Activated CD4-positive, alpha-beta memory T cell treated with anti-CD3 and anti-CD28 coated beads for 36 hours (primary cell): Measurements from ENCODE around the gene LAS1L. TPM values are rescaled to one million over a fixed set of nuclear protein-coding genes. Genes with fewer than 3 reads are reported as not detected.
"Not testable (repeated sequence)": the region's sequence is repeated elsewhere in the genome, so short reads cannot be mapped to it uniquely, and the experiment has no call there.

Experiments used
- CTCF ChIA-PET: fragments of 350-600 bp; sonication (Branson Sonifier 250); formaldehyde crosslinking; loops from one replicate; lab custom pipeline; 2021; ENCODE audit warnings: antibody characterized with exemption, inconsistent platforms; lab: Charles Lee
- POLR2A ChIA-PET: fragments of 350-600 bp; sonication (Branson Sonifier 250); formaldehyde crosslinking; loops from one replicate; lab custom pipeline; 2021; ENCODE audit warnings: antibody characterized with exemption; lab: Charles Lee
- DNase-seq: peaks from one replicate; pipeline ENCODE4 v3.0.0-alpha.2; 2020
- H3K27ac Mint-ChIP-seq: one replicate; pipeline ENCODE4 v1.8.0; 2021; ENCODE audit warnings: mixed read lengths
- H3K27me3 Mint-ChIP-seq: one replicate; pipeline ENCODE4 v1.8.0; 2021; ENCODE audit warnings: mixed read lengths
- H3K36me3 Mint-ChIP-seq: one replicate; pipeline ENCODE4 v1.8.0; 2021; ENCODE audit warnings: mixed read lengths
- H3K4me1 Mint-ChIP-seq: one replicate; pipeline ENCODE4 v1.8.0; 2021; ENCODE audit warnings: low read depth, mixed read lengths
- H3K4me3 Mint-ChIP-seq: one replicate; pipeline ENCODE4 v1.8.0; 2021; ENCODE audit warnings: mild to moderate bottlenecking, mixed read lengths
- H3K9me3 Mint-ChIP-seq: one replicate; pipeline ENCODE4 v1.8.0; 2021; ENCODE audit warnings: mixed read lengths
- intact Hi-C: fragments of 100-400 bp; cut with micrococcal nuclease; formaldehyde crosslinking; loops from one replicate; pipeline ENCODE4 v1.15.1; 2023
- total RNA-seq, 2 experiments: library from RNA; stranded (reverse); gene quantifications; one replicate each; pipeline ENCODE4 v1.2.3, GENCODE V29; 2021

Gene LAS1L
- total RNA-seq, 2 experiments from 2014 or later = 56.7 to 57.9 TPM

DNA sequence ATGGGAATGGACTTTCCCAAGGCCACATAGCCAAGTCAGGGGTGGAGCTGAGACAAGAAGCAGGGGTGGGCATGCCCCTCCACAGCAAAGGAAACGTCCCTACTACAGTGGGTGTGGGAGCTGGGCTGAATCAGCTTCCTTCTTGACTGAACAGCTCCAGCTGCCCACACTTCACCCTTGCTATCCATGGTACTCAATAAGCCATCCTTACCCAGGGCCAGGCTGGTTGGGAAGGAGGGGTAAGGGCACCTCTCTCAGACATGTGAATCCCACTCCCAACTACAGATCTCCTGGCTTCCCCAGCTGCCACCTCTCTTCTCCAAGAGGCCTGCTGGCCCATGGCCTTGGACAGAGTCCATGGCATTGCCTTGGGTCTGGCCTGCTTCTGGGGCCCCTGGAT lies 21.0 kb downstream of the LAS1L start:
- no peak overlapping the region for H3K27ac Mint-ChIP-seq
- no peak overlapping the region for H3K4me3 Mint-ChIP-seq
- ChIA-PET POLR2A (no interaction called here), CTCF (interaction anchor here (0.7 kb wide), 1 partner anchor 13 kb away, joined by 3 read pairs; no protein-coding TSS in a partner anchor)
- H3K9me3 Mint-ChIP-seq = no peaks in the 10 kb centered on the region
- DNase-seq = no peak
- intact Hi-C loops = no loop called here
- no peaks in the 10 kb centered on the region for H3K4me1 Mint-ChIP-seq
- no peaks in the 10 kb centered on the region for H3K27me3 Mint-ChIP-seq
- no peaks in the 10 kb centered on the region for H3K36me3 Mint-ChIP-seq

DNA sequence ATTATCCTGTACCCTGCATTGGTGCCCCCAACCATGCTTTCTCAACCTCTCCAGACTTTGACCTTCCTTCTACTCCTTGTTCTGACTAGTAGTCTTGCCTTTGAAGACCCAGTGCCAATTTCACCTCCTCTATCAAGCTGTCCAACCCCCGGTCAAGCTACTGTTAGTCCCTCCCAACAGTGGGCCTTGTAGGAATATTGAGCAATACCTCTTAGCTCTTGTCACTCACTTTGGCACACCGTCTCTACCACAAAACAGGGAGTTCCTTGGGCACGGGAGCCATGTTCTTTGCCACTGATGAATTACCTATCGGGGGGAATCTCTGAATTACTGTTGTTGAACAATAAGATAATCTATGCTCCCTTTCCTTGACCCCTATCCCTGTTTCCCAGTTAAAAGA lies 25.2 kb downstream of the LAS1L start:
- CTCF ChIA-PET = no interaction called here
- peaks cover 7% of the 10 kb centered on the region for H3K36me3 Mint-ChIP-seq
- intact Hi-C loops = no loop called here

GRCh38 chrX:65508851-65509250 lies 25.7 kb downstream of the LAS1L start:
- DNase-seq = no peak
- intact Hi-C loops = no loop called here
- CTCF ChIA-PET = no interaction called here
- Mint-ChIP-seq H3K4me3 (no peak overlapping the region), H3K36me3 (peaks cover 7% of the 10 kb centered on the region), H3K27me3 (no peaks in the 10 kb centered on the region), H3K4me1 (no peaks in the 10 kb centered on the region), H3K27ac (no peak overlapping the region), H3K9me3 (no peaks in the 10 kb centered on the region)
- POLR2A ChIA-PET = no interaction called here

More for the DNA sequence above, 25.2 kb downstream of the LAS1L start:
- Mint-ChIP-seq H3K27me3 (no peaks in the 10 kb centered on the region), H3K9me3 (no peaks in the 10 kb centered on the region), H3K4me3 (no peak overlapping the region), H3K4me1 (no peaks in the 10 kb centered on the region), H3K27ac (no peak overlapping the region)
- no peak for DNase-seq
- POLR2A ChIA-PET = no interaction called here

DNA sequence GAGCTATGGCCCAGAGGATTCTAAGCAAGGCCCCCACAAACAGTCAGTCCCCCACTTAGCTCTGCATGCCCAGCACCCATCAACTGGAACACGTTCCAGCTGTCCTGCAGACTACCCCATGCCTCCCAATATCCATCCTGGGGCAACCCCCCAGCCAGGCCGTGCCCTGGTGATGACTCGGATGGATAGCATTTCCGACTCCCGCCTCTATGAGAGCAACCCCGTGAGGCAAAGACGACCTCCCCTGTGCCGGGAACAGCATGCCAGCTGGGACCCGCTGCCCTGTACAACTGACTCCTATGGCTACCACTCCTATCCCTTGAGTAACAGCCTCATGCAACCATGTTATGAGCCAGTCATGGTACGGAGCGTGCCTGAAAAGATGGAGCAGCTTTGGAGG lies 32.0 kb downstream of the LAS1L start:
- no peaks in the 10 kb centered on the region for H3K4me1 Mint-ChIP-seq
- no peak for DNase-seq
- intact Hi-C loops = no loop called here
- ChIA-PET CTCF (no interaction called here), POLR2A (no interaction called here)
- no peak overlapping the region for H3K27ac Mint-ChIP-seq
- H3K36me3 Mint-ChIP-seq = peaks cover 7% of the 10 kb centered on the region
- no peak overlapping the region for H3K4me3 Mint-ChIP-seq
- no peaks in the 10 kb centered on the region for H3K27me3 Mint-ChIP-seq
- no peaks in the 10 kb centered on the region for H3K9me3 Mint-ChIP-seq

DNA sequence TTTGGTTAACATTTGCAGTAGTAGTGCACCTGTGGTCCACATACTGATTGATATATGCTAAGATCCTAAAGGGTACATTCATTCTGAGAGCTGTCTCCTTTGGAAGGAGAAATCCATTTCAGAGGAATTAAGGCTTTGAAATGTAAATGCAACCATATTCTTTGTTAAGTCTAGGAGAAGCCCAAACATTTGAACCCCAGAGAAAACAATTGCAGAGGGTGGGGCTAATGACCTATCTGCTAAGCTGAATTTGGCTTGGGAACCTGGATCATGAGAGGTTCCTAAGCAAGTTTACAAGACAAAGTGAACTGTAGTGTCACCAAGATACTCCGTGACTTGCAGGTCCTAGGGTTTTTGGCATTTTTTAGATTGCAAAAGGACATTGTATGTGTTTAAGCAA lies 41.2 kb downstream of the LAS1L start:
- DNase-seq = no peak
- H3K9me3 Mint-ChIP-seq = no peaks in the 10 kb centered on the region
- H3K36me3 Mint-ChIP-seq = no peaks in the 10 kb centered on the region
- ChIA-PET CTCF (no interaction called here), POLR2A (no interaction called here)
- intact Hi-C loops = no loop called here
- no peak overlapping the region for H3K4me3 Mint-ChIP-seq
- no peak overlapping the region for H3K27ac Mint-ChIP-seq
- H3K4me1 Mint-ChIP-seq = no peaks in the 10 kb centered on the region
- H3K27me3 Mint-ChIP-seq = no peaks in the 10 kb centered on the region

GRCh38 chrX:65491620-65492019 lies 43.0 kb downstream of the LAS1L start:
- ChIA-PET CTCF (no interaction called here), POLR2A (no interaction called here)
- Mint-ChIP-seq H3K9me3 (no peaks in the 10 kb centered on the region), H3K36me3 (no peaks in the 10 kb centered on the region), H3K27ac (no peak overlapping the region), H3K4me1 (no peaks in the 10 kb centered on the region), H3K27me3 (no peaks in the 10 kb centered on the region), H3K4me3 (no peak overlapping the region)
- intact Hi-C loops = no loop called here
- no peak for DNase-seq

DNA sequence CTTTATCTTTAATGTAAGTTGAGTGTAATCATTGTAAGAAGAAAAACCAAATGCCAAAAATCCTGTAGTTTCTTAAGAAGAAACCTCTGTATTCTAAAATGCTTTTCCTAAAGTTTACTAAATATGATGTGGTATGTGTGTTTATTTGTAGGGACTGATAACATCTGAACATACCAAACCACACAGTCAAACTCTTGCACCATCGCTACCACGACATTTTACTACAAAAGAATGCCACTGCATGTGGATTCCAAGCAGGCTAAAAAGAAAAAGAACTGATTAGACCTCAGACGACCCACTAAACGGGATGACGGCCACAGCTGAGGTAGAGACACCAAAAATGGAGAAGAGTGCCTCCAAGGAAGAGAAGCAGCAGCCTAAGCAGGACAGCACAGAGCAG lies 46.1 kb downstream of the LAS1L start:
- no peak for DNase-seq
- Mint-ChIP-seq H3K4me1 (no peaks in the 10 kb centered on the region), H3K9me3 (no peaks in the 10 kb centered on the region), H3K4me3 (no peak overlapping the region), H3K27ac (no peak overlapping the region), H3K36me3 (no peaks in the 10 kb centered on the region), H3K27me3 (no peaks in the 10 kb centered on the region)
- POLR2A ChIA-PET = no interaction called here
- CTCF ChIA-PET = no interaction called here
- intact Hi-C loops = no loop called here

DNA sequence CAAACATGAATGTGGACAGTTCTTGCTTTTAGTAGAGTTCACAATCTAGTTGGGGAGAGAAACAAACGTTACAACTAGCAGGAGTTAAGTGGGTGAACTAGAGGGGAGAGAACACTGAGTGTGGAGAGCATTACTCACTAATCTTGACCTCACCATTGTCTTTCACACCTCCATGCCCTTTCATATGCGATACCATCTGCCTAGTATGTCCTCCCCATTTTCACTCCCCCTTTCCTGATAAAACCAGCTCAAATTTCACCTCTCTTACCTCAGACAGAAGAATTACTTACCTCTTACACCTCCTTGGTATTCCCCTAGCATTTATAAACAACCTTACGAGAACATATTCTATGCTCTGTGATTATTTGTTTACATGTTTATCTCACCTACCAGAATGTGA lies 53.6 kb downstream of the LAS1L start:
- CTCF ChIA-PET = no interaction called here
- Mint-ChIP-seq H3K27ac (no peak overlapping the region), H3K4me3 (no peak overlapping the region), H3K27me3 (no peaks in the 10 kb centered on the region), H3K9me3 (peaks cover 6% of the 10 kb centered on the region), H3K36me3 (peaks cover 6% of the 10 kb centered on the region), H3K4me1 (no peaks in the 10 kb centered on the region)
- no peak for DNase-seq
- intact Hi-C loops = no loop called here
- POLR2A ChIA-PET = no interaction called here

DNA sequence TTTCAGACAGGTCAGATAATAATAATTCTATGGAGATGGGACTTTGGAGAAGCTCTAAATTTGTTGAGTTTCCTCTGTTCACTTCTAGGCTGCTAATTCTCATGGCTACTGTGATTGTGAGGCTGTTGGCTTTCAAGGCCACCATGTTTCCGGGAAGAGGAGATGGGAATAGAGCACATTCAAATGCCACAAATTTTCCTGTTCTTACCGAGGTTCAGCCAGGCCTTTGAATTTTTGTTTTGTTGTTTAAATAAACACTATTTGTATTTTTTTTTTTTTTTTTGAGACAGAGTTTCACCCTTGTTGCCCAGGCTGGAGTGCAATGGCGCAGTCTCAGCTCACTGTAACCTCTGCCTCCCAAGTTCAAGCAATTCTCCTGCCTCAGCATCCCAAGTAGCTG lies 55.5 kb downstream of the LAS1L start:
- CTCF ChIA-PET, H3K27me3 Mint-ChIP-seq, DNase-seq, H3K4me3 Mint-ChIP-seq, POLR2A ChIA-PET, H3K36me3 Mint-ChIP-seq, intact Hi-C loops, H3K27ac Mint-ChIP-seq, H3K4me1 Mint-ChIP-seq: not testable (repeated sequence)
- peaks cover 12% of the 10 kb centered on the region for H3K9me3 Mint-ChIP-seq

DNA sequence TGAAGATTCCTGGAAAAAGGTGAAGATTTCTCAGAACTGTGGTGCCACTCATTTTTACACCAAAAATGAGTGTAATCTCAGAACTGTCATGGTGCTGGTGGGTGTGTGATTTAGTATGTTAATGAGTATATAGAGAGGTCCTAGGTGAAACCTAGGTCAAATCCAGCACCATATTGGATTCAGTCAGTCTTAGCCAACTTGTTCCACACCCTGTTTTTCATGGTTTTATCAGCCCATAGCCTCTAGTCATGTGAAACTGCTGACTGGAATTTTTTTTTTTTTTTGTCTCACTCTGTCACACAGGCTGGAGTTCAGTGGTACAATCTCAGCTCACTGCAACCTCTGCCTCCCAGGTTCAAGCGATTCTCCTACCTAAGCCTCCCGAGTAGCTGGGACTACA lies 58.0 kb downstream of the LAS1L start:
- no peak for DNase-seq
- Mint-ChIP-seq H3K27ac (no peak overlapping the region), H3K9me3 (peaks cover 12% of the 10 kb centered on the region), H3K27me3 (no peaks in the 10 kb centered on the region), H3K4me1 (no peaks in the 10 kb centered on the region), H3K36me3 (peaks cover 6% of the 10 kb centered on the region), H3K4me3 (no peak overlapping the region)
- ChIA-PET CTCF (no interaction called here), POLR2A (interaction anchor here (0.7 kb wide), 1 partner anchor 605 kb away, joined by 4 read pairs; no protein-coding TSS in a partner anchor)
- intact Hi-C loops = no loop called here

GRCh38 chrX:65463550-65463949 lies 71.0 kb downstream of the LAS1L start:
- Mint-ChIP-seq H3K27me3 (no peaks in the 10 kb centered on the region), H3K9me3 (peaks cover 3% of the 10 kb centered on the region), H3K4me1 (no peaks in the 10 kb centered on the region), H3K36me3 (no peaks in the 10 kb centered on the region), H3K27ac (no peak overlapping the region), H3K4me3 (no peak overlapping the region)
- intact Hi-C loops = no loop called here
- DNase-seq = no peak
- POLR2A ChIA-PET = no interaction called here
- CTCF ChIA-PET = no interaction called here
